ENCODE data around the gene FAM20C.

Gene FAM20C

GRCh38 chr7:175955-176354 lies 16.4 kb upstream of the FAM20C start:
- no peaks in the 10 kb centered on the region for H3K9me3 ChIP-seq
- intact Hi-C loops (cut with DNase I; ENCODE audit: low total_unique reads): no loop called here
- H3K4me1 ChIP-seq: no peaks in the 10 kb centered on the region
- TF ChIP-seq CTCF (IDR thresholded peaks at IDR 0.05): no peak
- no peak overlapping the region for H3K27ac ChIP-seq
- H3K4me3 ChIP-seq: no peak overlapping the region
- H3K36me3 ChIP-seq: no peaks in the 10 kb centered on the region
- no peak for DNase-seq
- H3K27me3 ChIP-seq: peaks cover 0 to 31% of the 10 kb centered on the region in 2 donors

GRCh38 chr7:176381-176780 lies 16.0 kb upstream of the FAM20C start:
- H3K27ac ChIP-seq: no peak overlapping the region
- H3K4me1 ChIP-seq: no peaks in the 10 kb centered on the region
- no peak for DNase-seq
- no peaks in the 10 kb centered on the region for H3K9me3 ChIP-seq
- no peaks in the 10 kb centered on the region for H3K36me3 ChIP-seq
- TF ChIP-seq CTCF (IDR thresholded peaks at IDR 0.05): no peak
- H3K4me3 ChIP-seq: no peak overlapping the region
- intact Hi-C loops (cut with DNase I; ENCODE audit: low total_unique reads): no loop called here
- H3K27me3 ChIP-seq: peaks cover 0 to 27% of the 10 kb centered on the region in 2 donors

GRCh38 chr7:176786-177459 lies 15.4 kb upstream of the FAM20C start:
- no peaks in the 10 kb centered on the region for H3K9me3 ChIP-seq
- no peak overlapping the region for H3K4me3 ChIP-seq
- peaks cover 0 to 22% of the 10 kb centered on the region in 2 donors for H3K27me3 ChIP-seq
- H3K27ac ChIP-seq: no peak overlapping the region
- no peak for TF ChIP-seq CTCF (IDR thresholded peaks at IDR 0.05)
- H3K36me3 ChIP-seq: no peaks in the 10 kb centered on the region
- no peak for DNase-seq
- H3K4me1 ChIP-seq: no peaks in the 10 kb centered on the region
- intact Hi-C loops (cut with DNase I; ENCODE audit: low total_unique reads): no loop called here

- no peak for DNase-seq
- Histone ChIP-seq H3K4me1 (no peaks in the 10 kb centered on the region), H3K27ac (no peak overlapping the region), H3K9me3 (no peaks in the 10 kb centered on the region), H3K36me3 (no peaks in the 10 kb centered on the region), H3K4me3 (no peak overlapping the region), H3K27me3 (peaks cover 0 to 18% of the 10 kb centered on the region in 2 donors)
- intact Hi-C loops (cut with DNase I; ENCODE audit: low total_unique reads): no loop called here
- TF ChIP-seq CTCF (IDR thresholded peaks at IDR 0.05): no peak
Observed at GRCh38 chr7:178444-178843, 13.9 kb upstream of the FAM20C start.

- intact Hi-C loops (cut with DNase I; ENCODE audit: low total_unique reads): no loop called here
- Histone ChIP-seq H3K9me3 (no peaks in the 10 kb centered on the region), H3K27ac (no peak overlapping the region), H3K4me3 (no peak overlapping the region), H3K4me1 (no peaks in the 10 kb centered on the region), H3K27me3 (peaks cover 0 to 18% of the 10 kb centered on the region in 2 donors), H3K36me3 (no peaks in the 10 kb centered on the region)
- no peak for DNase-seq
- TF ChIP-seq CTCF (IDR thresholded peaks at IDR 0.05): no peak
Observed at GRCh38 chr7:179209-179681, 13.1 kb upstream of the FAM20C start.

Measured in tibial artery (tissue), 4 donors.